COLO829 (cell line): Measurements from ENCODE around the gene CCDC198.

Experiments
- DNase-seq: peaks from one replicate; pipeline ENCODE4 v3.0.0; 2012; ENCODE audit warnings: low spot score

Gene CCDC198

GRCh38 chr14:57464008-57464730 is 29.5 kb downstream of the CCDC198 start:
- no peak for DNase-seq

GRCh38 chr14:57462551-57462950 is 31.1 kb downstream of the CCDC198 start:
- DNase-seq: no peak

- DNase-seq: peak; percentile 63
Observed at GRCh38 chr14:57461777-57462320, 31.8 kb downstream of the CCDC198 start.

- DNase-seq: no peak
Observed at GRCh38 chr14:57435923-57436322, 57.7 kb downstream of the CCDC198 start.

- DNase-seq: no peak
Observed at GRCh38 chr14:57420986-57421385, 72.7 kb downstream of the CCDC198 start.

GRCh38 chr14:57420033-57420432 is 73.6 kb downstream of the CCDC198 start:
- no peak for DNase-seq
